ENCODE results near the gene TCEAL4.

- TF ChIP-seq CTCF (IDR thresholded peaks at IDR 0.05; ENCODE audit: low read length) (no peak), EZH2 (optimal IDR thresholded peaks at IDR 0.05; ENCODE audit: low read depth, low read length) (no peak), EZH2phosphoT487 (IDR thresholded peaks at IDR 0.05; ENCODE audit: low read length) (no peak)
Observed at GRCh38 chrX:103565752-103566151, 19.6 kb upstream of the TCEAL4 start.
